Measurements from ENCODE around the gene TPO. TPM values are rescaled to one million over a fixed set of nuclear protein-coding genes. Genes with fewer than 3 reads are reported as not detected.

Gene TPO
- total RNA-seq, 1 experiment from 2014 or later: not detected

DNA sequence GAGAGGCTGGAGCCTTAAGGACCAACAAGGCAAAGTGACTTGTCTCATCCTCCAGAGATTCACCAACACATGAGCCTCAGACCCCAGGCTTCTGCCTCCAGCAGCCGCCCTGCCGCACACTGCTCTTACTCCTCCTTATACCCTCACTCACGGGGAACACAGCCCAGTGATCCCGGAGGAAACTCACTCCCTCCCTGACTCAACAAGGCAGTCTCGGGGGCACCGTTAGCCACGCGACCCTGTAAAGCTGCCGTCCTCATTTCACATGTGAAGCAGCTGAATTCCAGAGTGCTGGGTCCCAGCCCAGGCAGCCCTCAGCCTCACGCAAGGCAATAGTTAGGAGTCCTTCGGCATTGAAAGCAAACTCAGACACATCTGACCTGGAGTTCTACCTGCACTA lies 129.7 kb downstream of the TPO start:
- Histone ChIP-seq H3K9me3 (replicated peaks) (no peaks in the 10 kb centered on the region), H3K27me3 (peaks cover 9% of the 10 kb centered on the region; the same call in 1 of the 2 replicates), H3K4me1 (no peaks in the 10 kb centered on the region), H3K4me3 (no peak overlapping the region), H3K27ac (no peak overlapping the region), H3K36me3 (no peaks in the 10 kb centered on the region)
- no peak for DNase-seq

DNA sequence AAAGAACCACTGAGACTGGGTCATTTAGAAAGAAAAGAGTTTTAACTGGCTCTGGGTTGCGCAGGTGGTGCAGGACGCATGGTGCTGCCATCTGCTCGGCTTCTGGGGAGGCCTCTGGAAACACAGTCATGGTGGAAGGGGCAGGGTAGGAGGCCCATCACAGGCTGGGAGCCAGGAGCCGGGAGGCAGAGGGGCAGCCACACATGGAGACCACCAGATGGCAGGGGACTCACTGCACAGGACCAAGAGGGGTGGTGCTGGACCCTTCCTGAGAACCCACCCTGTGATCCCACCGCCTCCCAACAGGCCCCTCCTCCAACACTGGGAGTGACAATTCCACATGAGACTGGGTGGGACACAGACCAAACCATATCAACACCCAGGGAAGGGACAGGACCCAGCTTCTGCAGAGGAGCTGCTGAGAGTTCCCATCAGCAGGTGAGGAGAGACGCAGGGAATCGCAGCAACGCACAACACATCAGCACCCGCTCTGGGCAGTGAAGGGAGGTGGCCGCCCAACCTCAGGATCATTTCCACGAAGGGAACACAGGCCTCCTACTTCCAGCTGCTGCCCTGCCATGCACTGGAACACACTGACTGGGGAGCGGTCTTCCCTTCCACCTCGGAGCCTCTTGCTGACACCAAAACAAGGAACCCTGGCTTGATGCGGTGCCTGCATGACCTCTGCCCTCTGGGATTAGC lies 130.7 kb downstream of the TPO start:
- Histone ChIP-seq H3K27me3 (peaks cover 9% of the 10 kb centered on the region; the same call in 1 of the 2 replicates), H3K27ac (no peak overlapping the region), H3K4me1 (no peaks in the 10 kb centered on the region), H3K4me3 (no peak overlapping the region), H3K9me3 (replicated peaks) (no peaks in the 10 kb centered on the region), H3K36me3 (no peaks in the 10 kb centered on the region)
- DNase-seq: no peak

DNA sequence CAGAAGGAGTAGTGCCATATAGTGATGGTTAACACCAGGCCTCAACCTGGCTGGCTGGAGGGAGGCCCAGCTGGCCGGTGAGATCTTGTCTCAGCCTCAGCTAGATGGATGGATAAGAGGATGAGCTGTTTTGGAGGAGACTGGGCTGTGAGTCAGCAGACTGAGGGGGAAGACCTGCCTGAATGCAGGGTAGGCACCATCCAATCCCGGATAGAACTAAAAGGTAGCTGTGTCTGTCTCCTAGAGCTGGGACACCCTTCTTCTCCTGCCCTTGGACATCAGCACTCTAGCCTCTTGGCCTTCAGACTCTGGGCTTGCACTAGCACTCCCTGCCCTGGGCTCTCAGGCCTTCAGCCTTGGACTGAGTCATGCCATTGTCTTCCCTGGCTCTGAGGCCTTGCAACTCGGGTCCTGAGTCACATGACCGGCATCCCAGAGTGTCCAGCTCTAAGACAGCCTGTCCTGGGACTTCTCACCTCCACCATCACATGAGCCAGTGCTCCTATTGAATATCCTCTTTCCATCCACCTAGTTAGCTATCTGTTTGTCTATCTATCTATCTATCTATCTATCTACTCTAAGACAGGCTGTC lies 131.3 kb downstream of the TPO start:
- H3K36me3 ChIP-seq: no peaks in the 10 kb centered on the region
- H3K27me3 ChIP-seq: peaks cover 9% of the 10 kb centered on the region; the same call in 1 of the 2 replicates
- H3K4me3 ChIP-seq: no peak overlapping the region
- H3K27ac ChIP-seq: no peak overlapping the region
- H3K9me3 ChIP-seq (replicated peaks): no peaks in the 10 kb centered on the region
- peaks cover 2% of the 10 kb centered on the region for H3K4me1 ChIP-seq
- DNase-seq: no peak

DNA sequence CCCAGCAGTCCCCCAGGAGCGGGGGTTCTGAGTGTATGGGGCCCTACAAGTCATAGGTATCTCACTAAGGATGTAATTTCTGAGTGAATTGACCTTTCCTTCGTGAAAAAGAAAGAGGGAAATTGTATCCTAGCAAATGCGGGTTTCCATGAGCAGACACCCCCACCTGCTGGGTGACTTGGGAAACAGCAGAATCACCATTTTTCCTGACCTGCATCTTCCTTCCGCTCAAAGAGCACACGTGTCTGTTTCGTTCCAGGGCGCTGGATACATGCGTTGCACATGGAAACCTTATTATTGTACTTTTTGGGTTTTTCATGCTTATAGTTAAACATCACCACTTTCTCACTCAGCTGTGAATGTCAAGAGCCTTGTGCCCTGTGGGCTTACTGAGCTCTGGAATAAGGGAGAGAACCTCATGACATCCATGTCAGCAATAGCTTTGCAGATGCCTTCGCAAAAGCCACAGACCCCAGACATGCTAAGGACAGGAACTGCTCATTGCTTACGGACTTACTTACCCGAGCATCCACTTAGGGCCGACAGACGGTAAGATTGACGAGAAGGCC lies 132.8 kb downstream of the TPO start:
- no peaks in the 10 kb centered on the region for H3K9me3 ChIP-seq (replicated peaks)
- H3K4me1 ChIP-seq: peaks cover 5% of the 10 kb centered on the region
- no peak overlapping the region for H3K27ac ChIP-seq
- H3K27me3 ChIP-seq: 0 out of 2 replicates have a peak, but pooled peaks cover 4% of the 10 kb centered on the region
- no peaks in the 10 kb centered on the region for H3K36me3 ChIP-seq
- peak in 1 of 2 experiments; percentile 75 for DNase-seq
- H3K4me3 ChIP-seq: no peak overlapping the region

DNA sequence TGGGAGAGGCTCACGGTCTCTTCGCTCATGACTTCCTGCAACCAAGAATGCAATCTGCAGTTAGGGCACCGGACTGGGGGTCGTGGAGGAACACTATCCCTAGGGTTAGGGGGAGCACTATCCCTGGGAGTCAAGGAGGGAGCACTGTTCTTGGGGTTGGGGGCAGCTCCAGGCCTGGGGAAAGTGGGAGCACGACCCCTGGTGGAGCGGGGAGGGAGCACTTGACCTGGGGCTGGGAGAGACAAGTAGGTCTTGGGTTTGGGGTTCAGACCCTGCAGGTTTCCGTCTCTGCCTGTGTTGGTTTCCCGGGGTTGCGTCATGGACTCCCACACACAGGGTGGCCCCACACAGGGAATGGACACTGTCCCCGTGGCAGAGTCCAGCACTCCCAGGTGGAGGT lies 133.6 kb downstream of the TPO start:
- Histone ChIP-seq H3K4me1 (peaks cover 7% of the 10 kb centered on the region), H3K27ac (no peak overlapping the region), H3K36me3 (no peaks in the 10 kb centered on the region), H3K9me3 (replicated peaks) (no peaks in the 10 kb centered on the region), H3K27me3 (0 out of 2 replicates have a peak, but pooled peaks cover 4% of the 10 kb centered on the region), H3K4me3 (no peak overlapping the region)
- no peak for DNase-seq

DNA sequence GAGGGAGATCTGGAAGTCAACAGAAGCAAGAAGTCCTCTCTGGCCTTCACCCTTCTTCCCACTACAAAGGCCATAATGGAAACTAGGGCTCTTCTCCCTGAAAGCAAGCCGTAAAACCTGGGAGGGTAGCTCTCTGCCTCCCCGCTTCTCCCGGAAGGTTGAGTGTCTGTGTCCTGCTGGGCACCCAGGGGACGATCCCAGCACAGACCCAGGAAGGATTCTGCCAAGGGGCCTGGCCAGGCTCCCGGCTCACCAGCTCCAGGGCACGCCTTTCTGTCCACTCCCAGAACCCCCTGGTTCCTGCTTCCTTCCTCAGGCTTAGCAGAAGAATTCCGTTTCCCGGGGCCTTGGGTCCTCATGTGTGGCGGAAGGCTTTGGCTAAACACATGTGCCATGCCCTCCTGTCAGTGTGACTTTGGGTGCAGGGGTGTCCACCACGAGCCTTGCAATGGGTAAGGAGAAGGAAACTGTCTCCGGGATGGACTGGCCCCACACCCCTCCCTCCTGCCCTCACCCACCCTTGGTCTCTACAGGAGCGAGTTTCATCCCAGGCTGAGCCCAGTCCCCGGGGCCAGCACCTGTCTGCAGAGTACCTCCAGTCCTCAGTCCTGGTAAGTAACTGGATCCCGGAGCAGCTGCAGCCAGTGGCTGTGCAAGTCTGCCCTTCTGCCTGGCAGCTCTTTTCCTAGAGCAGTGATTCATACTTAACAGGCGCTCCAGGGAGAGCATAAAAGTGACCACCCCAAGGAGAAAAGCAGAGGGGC lies 135.8 kb downstream of the TPO start:
- DNase-seq: peak; percentile 67 to 72

DNA sequence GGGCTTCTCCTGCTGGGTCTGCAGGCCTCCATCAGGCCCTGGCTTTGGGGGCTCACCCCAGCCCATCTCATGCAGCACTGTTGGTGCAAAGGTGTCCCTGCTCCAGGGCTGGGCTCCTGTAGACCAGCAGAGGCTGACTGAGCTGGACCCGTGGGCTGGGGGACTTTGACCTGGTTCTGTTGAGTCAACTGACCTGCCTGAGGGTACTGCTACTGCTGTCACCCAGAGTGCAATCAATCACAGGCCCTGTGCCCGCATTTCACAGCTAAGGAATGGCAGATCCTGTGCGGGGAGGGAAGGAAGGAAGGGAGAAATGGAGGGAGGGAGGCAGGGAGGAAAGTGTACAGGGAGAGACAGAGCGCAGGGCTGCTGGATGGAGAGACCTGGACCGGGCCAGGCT lies 136.8 kb downstream of the TPO start:
- no peak for DNase-seq
- Histone ChIP-seq H3K27ac (no peak overlapping the region), H3K4me1 (peaks cover 7% of the 10 kb centered on the region), H3K27me3 (peaks cover 16% of the 10 kb centered on the region; the same call in 1 of the 2 replicates), H3K36me3 (no peaks in the 10 kb centered on the region), H3K4me3 (no peak overlapping the region), H3K9me3 (replicated peaks) (no peaks in the 10 kb centered on the region)

More for the DNA sequence above, 135.8 kb downstream of the TPO start:
- H3K4me1 ChIP-seq: peaks cover 7% of the 10 kb centered on the region
- no peaks in the 10 kb centered on the region for H3K36me3 ChIP-seq
- H3K4me3 ChIP-seq: no peak overlapping the region
- no peaks in the 10 kb centered on the region for H3K9me3 ChIP-seq (replicated peaks)
- H3K27ac ChIP-seq: no peak overlapping the region
- H3K27me3 ChIP-seq: peaks cover 13% of the 10 kb centered on the region; the same call in 1 of the 2 replicates

DNA sequence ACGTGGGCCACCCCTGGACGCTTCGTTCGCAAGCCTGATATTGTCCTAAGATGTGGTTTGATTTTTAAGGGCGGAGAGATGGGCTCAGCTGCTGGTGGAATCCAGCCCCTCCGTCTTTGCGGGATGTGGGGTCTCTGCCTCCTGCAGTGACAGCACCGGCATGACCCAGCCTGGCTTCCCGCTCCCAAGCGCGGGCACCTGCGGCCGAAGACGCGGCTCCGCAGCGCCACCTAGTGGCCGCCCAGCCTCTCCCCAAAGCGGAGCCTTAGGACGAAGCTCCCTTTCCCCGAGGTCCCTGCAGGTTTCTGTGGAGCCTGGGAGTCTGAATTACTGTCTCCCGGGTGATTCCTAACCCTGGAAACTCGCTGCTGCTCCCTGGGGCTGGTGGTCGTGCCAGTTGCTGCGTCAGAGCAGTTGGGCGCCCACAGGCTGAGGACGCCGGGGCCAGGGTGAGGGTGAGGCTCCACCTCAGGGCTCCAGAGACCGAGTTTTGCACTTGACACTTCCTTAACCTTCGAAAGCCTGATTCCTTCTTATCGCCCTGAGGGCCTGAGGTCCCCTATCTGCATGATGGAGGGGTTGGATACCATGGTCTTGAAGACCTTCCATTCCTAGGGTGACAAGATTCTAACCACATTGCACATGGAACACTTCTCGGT lies 137.5 kb downstream of the TPO start:
- no peak overlapping the region for H3K4me3 ChIP-seq
- H3K9me3 ChIP-seq (replicated peaks): no peaks in the 10 kb centered on the region
- H3K4me1 ChIP-seq: peaks cover 7% of the 10 kb centered on the region
- H3K27ac ChIP-seq: no peak overlapping the region
- H3K36me3 ChIP-seq: no peaks in the 10 kb centered on the region
- H3K27me3 ChIP-seq: peaks cover 16% of the 10 kb centered on the region; the same call in 1 of the 2 replicates
- peak; percentile 46 to 72 for DNase-seq

DNA sequence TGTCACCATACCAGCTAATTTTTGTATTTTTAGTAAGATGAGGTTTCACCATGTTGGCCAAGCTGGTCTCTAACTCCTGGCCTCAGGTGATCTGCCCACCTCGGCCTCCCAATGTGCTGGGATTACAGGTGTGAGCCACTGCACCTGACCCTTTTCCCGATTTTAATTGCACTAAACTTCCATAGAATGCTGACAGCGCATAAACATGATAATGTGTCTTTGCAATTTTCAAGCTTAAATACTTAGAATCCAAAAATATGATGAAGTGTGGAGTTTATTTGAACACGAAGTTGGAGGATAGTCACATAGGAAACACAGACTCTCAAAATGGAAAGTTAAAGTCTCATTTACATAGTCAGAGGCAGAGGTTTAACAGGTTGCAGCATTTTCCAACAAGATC lies 138.6 kb downstream of the TPO start:
- peaks cover 7% of the 10 kb centered on the region for H3K4me1 ChIP-seq
- no peak for DNase-seq
- no peaks in the 10 kb centered on the region for H3K36me3 ChIP-seq
- H3K9me3 ChIP-seq (replicated peaks): no peaks in the 10 kb centered on the region
- peaks cover 19% of the 10 kb centered on the region; the same call in 1 of the 2 replicates for H3K27me3 ChIP-seq
- no peak overlapping the region for H3K4me3 ChIP-seq
- no peak overlapping the region for H3K27ac ChIP-seq

DNA sequence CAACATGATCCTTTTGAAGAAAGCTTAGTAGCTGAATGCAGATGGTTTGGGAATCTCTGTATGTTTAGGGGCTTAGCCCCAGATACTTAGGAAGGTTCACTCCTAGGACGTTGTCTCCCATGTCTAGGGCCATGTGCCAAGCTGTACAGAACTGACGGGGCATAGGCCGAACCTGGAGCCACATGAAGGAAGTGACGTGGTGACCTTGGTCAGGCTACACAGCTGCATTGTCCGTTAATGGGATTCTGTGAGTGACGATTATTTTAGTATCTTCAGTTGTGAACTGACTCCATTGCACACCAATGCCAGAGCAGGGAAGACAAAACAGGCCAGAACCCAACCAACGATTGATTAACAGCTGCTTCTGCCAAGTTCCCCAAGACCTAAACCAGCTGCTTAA lies 139.3 kb downstream of the TPO start:
- Histone ChIP-seq H3K27ac (no peak overlapping the region), H3K36me3 (no peaks in the 10 kb centered on the region), H3K4me1 (peaks cover 7% of the 10 kb centered on the region), H3K27me3 (peaks cover 19% of the 10 kb centered on the region; the same call in 1 of the 2 replicates), H3K9me3 (replicated peaks) (no peaks in the 10 kb centered on the region), H3K4me3 (no peak overlapping the region)
- DNase-seq: no peak

DNA sequence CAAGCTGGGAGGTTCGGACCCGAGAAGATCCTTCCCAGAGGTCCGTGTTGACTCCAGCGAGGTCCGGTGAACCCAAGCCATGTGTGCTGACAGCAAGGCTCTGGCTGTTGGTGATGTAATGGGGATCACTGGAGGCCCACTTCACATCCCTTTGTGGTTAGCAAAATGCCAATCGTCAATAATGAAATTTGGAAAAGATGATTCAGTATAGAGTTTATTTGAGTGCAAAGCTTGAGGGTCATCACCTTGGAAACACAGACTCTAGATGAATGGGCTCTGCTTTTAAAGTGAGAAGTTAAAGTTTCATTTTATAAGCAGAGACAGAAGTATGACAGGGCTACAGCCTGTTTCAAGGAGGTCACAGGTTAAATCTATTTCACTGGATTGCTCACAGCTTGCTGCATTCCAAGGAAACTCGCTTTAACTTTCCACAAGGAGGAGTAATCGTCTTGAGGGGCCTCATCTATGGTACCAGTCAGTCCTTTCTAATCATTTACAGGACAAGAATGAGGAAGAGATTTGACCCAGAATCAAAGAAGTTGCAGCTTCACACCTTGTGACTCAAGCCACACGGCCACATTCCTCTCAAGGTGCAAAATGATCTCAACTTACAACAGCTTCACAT lies 140.5 kb downstream of the TPO start:
- no peak overlapping the region for H3K27ac ChIP-seq

DNA sequence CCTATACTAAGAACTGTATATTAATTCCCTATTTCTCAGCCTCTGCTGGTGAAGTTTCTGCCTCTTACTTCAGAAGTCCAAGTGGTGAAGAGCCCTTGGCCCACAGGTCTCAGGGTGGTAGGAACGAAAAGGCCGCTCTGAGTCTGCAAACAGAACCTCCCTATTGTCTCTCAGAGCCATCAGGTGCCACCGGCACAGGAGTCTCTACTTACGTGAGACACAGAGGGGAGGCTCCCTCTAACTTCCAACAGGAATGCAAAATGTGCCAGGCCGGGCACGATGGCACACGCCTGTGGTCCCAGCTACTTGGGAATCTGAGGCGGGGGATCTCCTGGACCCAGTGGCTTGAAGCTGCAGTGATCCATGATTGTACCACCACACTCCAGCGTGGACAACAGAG lies 143.0 kb downstream of the TPO start:
- no peaks in the 10 kb centered on the region for H3K9me3 ChIP-seq (replicated peaks)
- DNase-seq: no peak

More for the DNA sequence above, 140.5 kb downstream of the TPO start:
- Histone ChIP-seq H3K9me3 (replicated peaks) (no peaks in the 10 kb centered on the region), H3K4me1 (peaks cover 7% of the 10 kb centered on the region), H3K36me3 (no peaks in the 10 kb centered on the region), H3K4me3 (no peak overlapping the region), H3K27me3 (peaks cover 19% of the 10 kb centered on the region)
- DNase-seq: no peak

DNA sequence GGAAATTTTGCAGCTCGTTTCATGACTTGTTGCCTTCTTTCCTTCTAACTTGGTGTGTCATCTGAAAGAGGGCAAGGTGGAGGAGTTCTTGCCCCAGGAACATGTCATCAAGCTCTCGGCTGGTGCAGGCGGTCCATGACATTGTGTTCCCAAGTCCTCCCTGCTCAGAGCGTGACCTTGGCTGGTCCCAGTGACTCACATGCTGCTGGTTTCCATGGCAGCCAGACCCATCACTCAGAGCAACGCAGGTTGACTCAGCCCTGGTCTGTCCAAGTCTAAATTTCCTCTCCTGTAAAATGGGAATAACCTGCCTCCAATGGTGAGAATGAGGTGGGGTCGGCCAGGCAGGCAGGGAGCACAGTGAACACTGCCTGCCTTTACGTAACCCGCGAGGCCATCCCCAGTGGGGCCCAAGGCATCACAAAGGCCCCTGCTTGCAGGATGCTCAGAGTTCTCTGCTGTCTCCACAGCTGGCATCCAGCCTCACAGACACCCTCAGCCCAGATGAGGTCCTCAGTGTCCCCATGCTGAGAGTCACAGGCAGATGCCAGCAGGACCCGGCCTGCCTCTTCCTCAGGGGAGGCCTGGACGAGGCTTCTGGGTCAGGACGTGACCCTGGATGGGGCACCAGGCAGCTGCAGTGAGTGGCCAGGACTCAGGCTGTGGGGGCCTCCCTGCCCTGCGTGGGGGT lies 143.7 kb downstream of the TPO start:
- no peak for DNase-seq
- H3K36me3 ChIP-seq: no peaks in the 10 kb centered on the region
- no peak overlapping the region for H3K4me3 ChIP-seq
- H3K4me1 ChIP-seq: no peaks in the 10 kb centered on the region
- no peaks in the 10 kb centered on the region for H3K9me3 ChIP-seq (replicated peaks)
- H3K27me3 ChIP-seq: peaks cover 21% of the 10 kb centered on the region
- H3K27ac ChIP-seq: no peak overlapping the region

More for the DNA sequence above, 143.0 kb downstream of the TPO start:
- no peak overlapping the region for H3K27ac ChIP-seq
- H3K4me3 ChIP-seq: no peak overlapping the region
- 0 out of 2 replicates have a peak, but pooled peaks cover 2% of the 10 kb centered on the region for H3K4me1 ChIP-seq
- peaks cover 19% of the 10 kb centered on the region for H3K27me3 ChIP-seq
- H3K36me3 ChIP-seq: no peaks in the 10 kb centered on the region
